Stimulated activated CD8-positive, alpha-beta memory T cell treated with anti-CD3 and anti-CD28 coated beads, Interleukin-4, amount 100 ng/mL, for 4 hours (primary cell): ENCODE results near the gene CASK.

Experiments
- DNase-seq, 2 donors: peaks; one replicate each; pipeline ENCODE4 v3.0.0-alpha.2; 2020; ENCODE audit warnings: low read depth in 2 of 2, low spot score in 1 of 2

The CASK gene

DNA sequence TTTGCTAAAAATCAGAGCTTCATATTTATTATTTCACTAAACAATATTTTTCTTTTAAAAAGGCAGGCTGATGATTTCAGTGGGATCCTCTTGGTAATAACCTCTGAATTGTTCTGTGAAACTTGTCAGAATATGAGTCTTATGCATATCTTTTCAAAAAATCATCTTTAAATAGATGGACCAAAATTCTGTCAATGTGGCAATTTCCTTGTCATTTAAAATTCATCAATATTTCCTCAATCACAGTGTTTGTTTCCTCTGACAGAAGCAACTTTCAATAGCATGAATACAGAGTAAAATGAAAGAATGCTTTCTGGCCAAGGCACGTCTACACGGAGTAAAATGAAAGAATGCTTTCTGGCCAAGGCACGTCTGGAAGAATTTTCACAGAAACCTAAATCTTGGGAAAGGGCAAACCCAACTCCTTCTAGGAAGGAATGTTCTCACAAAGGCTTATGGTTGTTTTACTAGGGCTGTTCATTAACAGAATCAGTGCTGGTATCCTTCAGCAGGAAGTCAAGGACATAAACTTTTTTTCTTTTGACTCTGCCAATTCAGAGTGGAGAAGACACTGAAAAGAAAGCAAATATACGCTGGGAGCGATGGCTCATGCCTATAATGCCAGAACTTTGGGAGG, 333.6 kb downstream of the CASK start:
- no peak for DNase-seq

DNA sequence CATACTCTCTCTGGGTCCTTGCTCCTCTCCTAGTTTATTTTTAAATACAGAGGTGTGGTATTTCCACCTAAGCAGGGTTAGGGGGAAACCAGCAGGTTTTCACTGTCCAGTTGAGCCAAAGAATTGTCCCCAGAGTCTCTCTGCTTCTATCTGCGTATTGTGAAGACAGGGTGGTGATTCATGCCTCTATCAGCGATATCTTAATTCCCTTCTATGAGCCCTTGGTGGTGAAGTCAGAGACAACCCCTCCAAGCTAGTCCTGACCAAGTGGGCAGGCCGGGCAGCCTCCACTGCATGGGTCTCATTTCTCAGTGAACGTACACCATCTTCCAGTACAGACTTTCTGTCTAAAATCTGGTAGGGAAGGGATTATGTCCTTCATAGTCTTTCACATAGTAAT, 335.1 kb downstream of the CASK start:
- no peak for DNase-seq

GRCh38 chrX:41580423-41581064, 342.8 kb downstream of the CASK start:
- no peak for DNase-seq

DNA sequence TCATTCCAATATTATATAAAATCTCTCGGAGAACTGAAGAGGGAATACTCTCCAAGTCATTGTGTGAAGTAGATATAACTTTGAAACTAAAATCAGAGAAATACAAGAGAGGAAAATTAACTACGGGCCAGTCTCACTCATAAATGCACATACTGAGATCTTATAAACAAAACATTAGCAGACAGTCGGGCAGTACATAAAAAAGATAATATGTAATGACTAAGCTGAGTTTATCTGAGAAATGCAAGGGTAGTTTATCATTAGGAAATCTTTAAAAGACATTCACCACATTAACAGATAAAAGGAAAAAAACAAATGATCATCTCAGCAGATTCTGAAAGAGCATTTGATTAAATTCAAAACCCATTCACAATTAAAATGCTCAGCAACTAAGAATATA, 359.5 kb downstream of the CASK start:
- no peak for DNase-seq

DNA sequence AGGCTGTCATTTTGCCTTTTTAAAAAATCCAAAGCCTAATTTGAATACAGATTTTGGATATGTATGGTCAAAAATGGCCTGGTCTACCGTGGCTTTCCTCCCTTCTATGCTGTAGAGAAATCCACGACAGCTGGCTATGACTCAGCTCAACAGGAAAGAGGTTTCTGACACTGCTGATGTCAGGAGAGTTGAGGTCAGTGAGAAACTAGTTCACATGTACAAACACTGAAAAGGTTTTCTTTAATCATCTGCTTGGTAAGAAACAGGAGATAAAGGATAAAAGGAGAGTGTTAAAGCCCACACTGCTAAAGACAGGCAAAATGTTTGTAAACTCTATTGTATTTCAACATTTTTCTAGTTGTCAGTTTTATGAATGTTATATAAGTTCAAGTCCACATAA, 362.3 kb downstream of the CASK start:
- no peak for DNase-seq

DNA sequence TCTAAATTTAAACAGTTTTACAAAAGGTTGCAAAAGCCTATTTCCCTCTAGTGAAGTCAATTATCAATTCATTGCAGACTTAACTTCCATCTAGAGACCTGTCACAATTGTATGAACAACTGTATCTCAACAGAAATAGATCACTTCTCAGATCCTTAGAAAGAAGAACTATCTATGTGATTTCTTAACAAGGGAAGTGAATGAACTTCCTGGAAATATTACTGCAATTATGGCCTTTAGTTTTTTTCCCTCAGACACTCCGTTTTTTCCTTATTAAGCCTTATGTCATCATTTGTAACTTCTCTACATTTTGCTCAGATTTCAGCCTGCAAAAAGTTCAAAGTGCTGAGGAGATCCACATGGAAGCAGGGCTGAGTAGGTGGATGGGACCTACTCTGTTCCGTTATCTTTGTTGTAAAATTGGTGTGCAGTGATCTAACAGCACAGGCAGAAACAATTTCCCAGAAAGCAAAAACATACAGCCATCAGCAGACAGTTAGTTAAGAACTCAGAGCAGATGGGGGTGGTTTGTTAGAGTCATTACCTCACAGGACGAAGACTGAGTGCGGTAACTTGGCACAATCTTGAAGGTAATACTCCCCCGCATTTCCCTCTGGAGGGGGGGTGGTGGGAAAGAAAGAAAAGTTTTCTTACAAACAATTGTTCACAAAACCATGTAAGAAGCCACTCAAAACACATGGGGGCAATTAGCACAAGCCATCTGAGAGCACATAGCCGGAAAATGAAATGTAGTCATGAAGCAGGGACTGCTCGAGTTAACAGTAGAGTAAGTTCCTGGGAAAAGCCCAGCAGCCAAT, 363.9 kb downstream of the CASK start:
- DNase-seq = peak in 1 of 2 donors; percentile 1

DNA sequence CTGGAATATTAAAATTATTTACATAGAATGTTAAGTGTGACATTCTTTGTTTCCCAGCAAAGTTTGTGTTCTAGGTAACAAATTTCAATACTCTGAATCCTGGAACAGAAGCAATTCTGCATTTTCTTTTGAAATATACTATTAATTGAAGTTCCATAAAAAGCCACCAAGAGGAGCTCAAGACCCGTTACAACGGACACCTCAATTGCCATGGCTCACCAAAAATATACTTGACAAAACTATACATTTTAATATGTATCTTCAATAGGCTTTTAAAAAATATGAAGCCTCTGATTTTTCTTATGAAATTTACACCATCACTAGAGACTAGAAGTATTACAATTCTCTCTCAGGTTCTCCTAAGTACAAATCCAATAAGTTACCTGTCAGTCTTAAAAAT, 364.8 kb downstream of the CASK start:
- DNase-seq = no peak

DNA sequence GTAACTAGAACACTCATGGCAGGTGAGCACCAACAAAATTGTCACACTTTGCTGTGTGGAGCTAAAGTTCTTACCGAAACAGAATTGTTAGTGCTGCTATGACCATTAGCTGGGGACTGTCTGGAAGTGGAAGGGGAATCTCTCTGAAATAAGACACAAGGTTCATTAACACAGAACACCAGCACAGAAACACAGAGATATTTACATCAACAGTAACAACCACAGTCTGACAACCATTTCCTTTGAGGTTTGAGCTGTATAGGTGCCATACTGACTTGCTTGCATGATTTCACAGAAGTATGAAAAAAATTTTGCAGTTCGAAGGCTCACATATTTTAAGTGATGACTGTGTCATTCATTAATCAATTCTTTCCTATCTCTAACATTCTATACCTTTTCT, 366.4 kb downstream of the CASK start:
- DNase-seq = no peak

GRCh38 chrX:41553688-41554087, 369.7 kb downstream of the CASK start:
- DNase-seq = no peak

- DNase-seq = no peak
Observed at GRCh38 chrX:41548411-41548810, 374.9 kb downstream of the CASK start.

DNA sequence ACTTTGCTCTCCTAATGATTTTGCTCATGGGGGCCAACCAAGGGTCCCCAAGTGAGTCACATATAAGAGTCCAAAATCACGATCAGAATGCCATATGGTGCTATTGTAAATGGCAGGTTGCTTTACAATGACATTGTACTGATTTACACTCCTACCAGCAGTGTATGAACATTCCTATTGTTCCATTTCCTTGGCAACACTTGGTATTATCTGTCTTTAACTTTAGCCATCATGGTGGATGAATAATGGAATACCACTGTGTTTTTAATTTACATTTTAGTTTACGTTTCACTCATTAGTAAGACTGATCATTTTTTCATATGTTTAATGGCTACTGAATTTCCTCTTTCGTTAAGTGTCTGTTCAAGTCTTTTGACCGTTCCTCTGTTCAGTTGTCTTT, 379.7 kb downstream of the CASK start:
- no peak for DNase-seq

- no peak for DNase-seq
Observed at GRCh38 chrX:41543025-41543424, 380.3 kb downstream of the CASK start.

DNA sequence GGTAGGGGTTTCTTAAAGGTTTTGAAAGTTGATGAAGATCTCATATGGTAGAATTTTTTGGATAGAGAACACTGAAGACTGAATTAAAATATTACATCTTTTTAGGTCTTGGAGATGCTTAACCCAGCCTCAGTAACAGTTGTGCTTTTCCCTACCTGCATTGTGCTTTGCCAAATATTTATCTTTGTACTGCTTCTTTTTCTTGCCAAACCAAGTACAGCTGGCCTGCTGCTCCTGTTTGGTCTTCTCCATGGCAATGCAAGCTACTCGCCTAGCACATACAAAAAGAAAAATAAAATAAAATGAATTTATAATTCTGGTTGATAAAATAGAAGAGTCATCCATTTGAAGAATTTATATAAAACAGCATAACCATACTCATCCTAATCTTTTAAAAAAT, 380.8 kb downstream of the CASK start:
- no peak for DNase-seq

DNA sequence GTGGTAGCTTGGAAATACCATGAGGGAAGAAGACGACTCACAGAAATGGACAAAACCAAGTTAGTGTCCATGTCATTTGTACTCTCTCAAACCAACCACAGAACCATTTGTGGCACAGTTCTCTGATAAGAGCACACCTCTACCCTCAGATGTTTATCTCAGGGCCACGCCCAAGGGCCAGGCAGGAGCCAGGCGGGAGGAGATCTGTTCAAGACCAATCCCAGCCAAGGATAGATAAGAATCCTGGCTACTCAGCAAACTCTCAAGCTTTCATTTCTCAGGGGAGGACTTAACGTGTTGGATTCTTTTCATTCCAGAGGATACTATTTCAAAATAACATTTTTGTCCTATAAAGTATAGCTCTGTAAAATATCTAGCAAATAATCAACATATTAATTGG, 381.2 kb downstream of the CASK start:
- DNase-seq = no peak

- no peak for DNase-seq
Observed at GRCh38 chrX:41541386-41541785, 382.0 kb downstream of the CASK start.

GRCh38 chrX:41538707-41539106, 384.6 kb downstream of the CASK start:
- DNase-seq = no peak

DNA sequence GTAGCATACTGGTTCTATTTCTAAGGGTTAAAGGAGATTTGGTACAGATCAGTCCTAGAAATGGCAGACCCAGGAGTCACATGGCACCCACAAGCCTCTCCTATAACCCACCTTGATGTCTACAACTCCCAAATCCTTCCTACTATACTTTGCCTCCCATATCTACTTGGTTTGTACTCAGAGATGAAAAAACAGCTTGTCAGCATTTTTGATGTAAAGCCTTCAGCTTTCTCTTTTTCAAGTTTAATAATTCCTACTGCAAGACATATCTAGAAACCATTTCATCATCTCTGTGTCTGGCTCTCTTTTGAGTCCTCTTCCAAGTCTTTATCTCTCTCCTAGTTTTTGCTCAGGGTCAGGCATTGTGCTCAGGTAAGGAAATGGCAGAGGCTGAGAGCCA, 393.3 kb downstream of the CASK start:
- DNase-seq = no peak

GRCh38 chrX:41529221-41529620, 394.1 kb downstream of the CASK start:
- no peak for DNase-seq

DNA sequence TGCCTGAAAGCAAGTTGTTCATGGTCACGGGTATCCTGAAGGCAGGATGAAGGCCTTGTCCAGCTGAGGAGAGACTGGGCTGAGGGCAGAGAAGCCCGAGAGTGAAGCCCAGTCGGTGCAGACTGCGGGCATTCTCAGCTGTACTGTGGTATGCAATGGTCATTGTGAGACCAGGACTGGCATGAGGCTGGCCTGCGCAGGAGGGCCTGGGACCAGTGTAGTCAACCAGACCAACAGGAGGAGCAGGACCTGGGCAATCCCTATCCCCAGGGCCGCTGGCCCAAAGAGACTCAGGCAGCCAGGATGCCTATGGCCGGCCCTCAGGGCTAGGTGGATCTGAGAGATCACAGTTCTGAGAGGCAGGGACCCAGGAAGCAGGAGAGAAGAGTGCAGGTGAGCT, 394.6 kb downstream of the CASK start:
- DNase-seq = no peak

DNA sequence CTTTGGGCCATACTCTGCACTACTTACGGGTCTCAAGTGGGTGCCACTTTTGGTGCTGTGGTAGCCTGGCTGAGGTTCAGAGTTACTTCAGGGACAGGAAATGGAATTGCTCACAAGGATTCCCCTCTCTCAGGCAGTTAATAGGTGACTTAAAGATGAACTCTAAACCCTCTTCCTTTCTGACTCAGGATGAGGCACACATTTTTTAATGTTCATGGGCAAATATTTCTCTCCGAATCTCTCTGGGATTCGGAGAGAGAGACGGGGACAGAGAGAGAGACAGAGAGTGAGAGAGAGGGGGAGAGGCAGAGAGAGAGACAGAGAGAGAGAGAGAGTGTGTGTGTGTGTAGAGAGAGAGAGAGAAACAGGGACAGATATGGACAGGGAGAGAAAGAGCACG, 396.4 kb downstream of the CASK start:
- DNase-seq = no peak

DNA sequence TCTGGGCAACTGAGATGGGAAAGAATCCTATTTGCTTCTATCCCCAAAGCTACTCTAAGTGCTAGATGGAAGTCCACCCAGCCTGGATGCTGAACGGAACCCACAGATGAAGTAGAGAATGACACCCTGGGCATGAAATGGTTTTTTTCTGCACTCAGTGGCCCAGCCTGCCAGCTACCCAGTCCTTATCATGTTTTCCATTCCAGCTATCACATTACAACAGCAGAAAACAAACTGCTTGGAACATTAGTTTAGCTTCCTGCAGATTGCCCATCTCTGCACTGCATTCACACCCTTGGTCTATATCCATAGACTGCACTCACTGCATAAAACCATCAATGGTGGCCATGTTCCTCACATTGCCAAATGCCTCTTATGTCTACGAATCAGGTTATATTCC, 397.1 kb downstream of the CASK start:
- no peak for DNase-seq

DNA sequence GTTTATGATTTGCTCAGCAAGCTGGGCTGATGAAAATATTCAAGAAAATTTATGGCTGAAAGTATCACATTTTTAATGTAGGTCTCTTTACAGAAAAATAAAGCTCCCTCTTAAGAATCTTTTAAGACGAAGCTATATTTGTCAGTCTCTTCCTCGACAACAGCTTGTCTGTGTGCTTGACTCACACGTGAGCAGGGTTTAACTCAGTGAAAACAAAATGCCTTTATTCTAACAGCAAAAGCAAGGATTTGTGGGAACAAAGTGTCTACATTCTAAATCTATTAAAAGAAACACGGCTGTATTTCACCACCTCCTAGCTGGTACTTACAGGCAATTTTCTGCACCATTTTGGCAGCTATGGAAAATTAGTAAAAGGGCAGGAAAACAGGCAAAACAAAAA, 400.7 kb downstream of the CASK start:
- DNase-seq = no peak
